GM18868 (cell line): ENCODE results near the gene NMUR1.

Experiments used
- ATAC-seq: cut with Tn5 transposase; IDR thresholded peaks from one replicate; pipeline ENCODE4 v1.9.1; 2021; ENCODE audit warnings: mild to moderate bottlenecking, moderate library complexity; ENCODE audit not compliant: unreplicated experiment

The NMUR1 gene

GRCh38 chr2:231554748-231555545 lies 24.7 kb upstream of the NMUR1 start:
- ATAC-seq: no peak

- ATAC-seq: no peak
Measured at GRCh38 chr2:231554327-231554726, 24.1 kb upstream of the NMUR1 start.

- no peak for ATAC-seq
Measured at GRCh38 chr2:231552752-231553151, 22.5 kb upstream of the NMUR1 start.

- no peak for ATAC-seq
Measured at GRCh38 chr2:231549446-231550239, 19.4 kb upstream of the NMUR1 start.

GRCh38 chr2:231548752-231549151 lies 18.5 kb upstream of the NMUR1 start:
- ATAC-seq: no peak

GRCh38 chr2:231547315-231548110 lies 17.3 kb upstream of the NMUR1 start:
- ATAC-seq: no peak

- no peak for ATAC-seq
Measured at GRCh38 chr2:231546014-231546715, 15.9 kb upstream of the NMUR1 start.

- peak; percentile 99 for ATAC-seq
Measured at GRCh38 chr2:231545105-231545902, 15.1 kb upstream of the NMUR1 start.

- ATAC-seq: no peak
Measured at GRCh38 chr2:231542136-231542535, 11.9 kb upstream of the NMUR1 start.

GRCh38 chr2:231541645-231542044 lies 11.4 kb upstream of the NMUR1 start:
- ATAC-seq: no peak

GRCh38 chr2:231539991-231540390 lies 9.7 kb upstream of the NMUR1 start:
- ATAC-seq: no peak

GRCh38 chr2:231535961-231536360 lies 5.7 kb upstream of the NMUR1 start:
- ATAC-seq: no peak

- ATAC-seq: no peak
Measured at GRCh38 chr2:231533777-231534125, 3.5 kb upstream of the NMUR1 start.

GRCh38 chr2:231533086-231533776 lies 3.0 kb upstream of the NMUR1 start:
- no peak for ATAC-seq

- ATAC-seq: no peak
Measured at GRCh38 chr2:231532756-231533035, 2.5 kb upstream of the NMUR1 start.

GRCh38 chr2:231531883-231532755 lies 1.9 kb upstream of the NMUR1 start:
- no peak for ATAC-seq

- no peak for ATAC-seq
Measured at GRCh38 chr2:231531466-231531865, 1.2 kb upstream of the NMUR1 start.

- no peak for ATAC-seq
Measured at GRCh38 chr2:231528636-231529030, 1.6 kb downstream of the NMUR1 start.
